Activated CD8-positive, alpha-beta memory T cell treated with anti-CD3 and anti-CD28 coated beads, Interleukin-2, amount 10 ng/mL, durations not matched to agents 7 days and 5 days (primary cell): ENCODE data around the gene ISG20L2. TPM values are rescaled to one million over a fixed set of nuclear protein-coding genes. Genes with fewer than 3 reads are reported as not detected.
"Not testable (repeated sequence)": the region's sequence is repeated elsewhere in the genome, so short reads cannot be mapped to it uniquely, and the experiment has no call there.

Source experiments
- ATAC-seq: fragments of 150-1000 bp; cut with Tn5 transposase; one replicate; pipeline ENCODE4 v1.10.0; 2021; ENCODE audit warnings: moderate library complexity
- CTCF ChIA-PET: fragments of 350-600 bp; sonication (Branson Sonifier 250); formaldehyde crosslinking; loops from one replicate; lab custom pipeline; 2021; ENCODE audit warnings: antibody characterized with exemption; lab: Charles Lee
- DNase-seq: peaks from one replicate; pipeline ENCODE4 v3.0.0-alpha.2; 2020
- H3K27ac Mint-ChIP-seq: one replicate; pipeline ENCODE4 v1.8.0; 2021; ENCODE audit warnings: mild to moderate bottlenecking, mixed read lengths
- H3K27me3 Mint-ChIP-seq: one replicate; pipeline ENCODE4 v1.8.0; 2021; ENCODE audit warnings: mixed read lengths
- H3K36me3 Mint-ChIP-seq: one replicate; pipeline ENCODE4 v1.8.0; 2021; ENCODE audit warnings: mild to moderate bottlenecking, mixed read lengths
- H3K4me1 Mint-ChIP-seq: one replicate; pipeline ENCODE4 v1.8.0; 2021; ENCODE audit warnings: mixed read lengths
- H3K4me3 Mint-ChIP-seq: one replicate; pipeline ENCODE4 v1.8.0; 2021; ENCODE audit warnings: mild to moderate bottlenecking, moderate library complexity, mixed read lengths
- H3K9me3 Mint-ChIP-seq: one replicate; pipeline ENCODE4 v1.8.0; 2022; ENCODE audit warnings: low read depth, mixed read lengths
- total RNA-seq, 2 experiments: library from RNA; stranded (reverse); gene quantifications; one replicate each; pipeline ENCODE4 v1.2.3, GENCODE V29; 2021

Gene ISG20L2
- total RNA-seq, 2 experiments from 2014 or later, result 56.0 to 70.3 TPM

DNA sequence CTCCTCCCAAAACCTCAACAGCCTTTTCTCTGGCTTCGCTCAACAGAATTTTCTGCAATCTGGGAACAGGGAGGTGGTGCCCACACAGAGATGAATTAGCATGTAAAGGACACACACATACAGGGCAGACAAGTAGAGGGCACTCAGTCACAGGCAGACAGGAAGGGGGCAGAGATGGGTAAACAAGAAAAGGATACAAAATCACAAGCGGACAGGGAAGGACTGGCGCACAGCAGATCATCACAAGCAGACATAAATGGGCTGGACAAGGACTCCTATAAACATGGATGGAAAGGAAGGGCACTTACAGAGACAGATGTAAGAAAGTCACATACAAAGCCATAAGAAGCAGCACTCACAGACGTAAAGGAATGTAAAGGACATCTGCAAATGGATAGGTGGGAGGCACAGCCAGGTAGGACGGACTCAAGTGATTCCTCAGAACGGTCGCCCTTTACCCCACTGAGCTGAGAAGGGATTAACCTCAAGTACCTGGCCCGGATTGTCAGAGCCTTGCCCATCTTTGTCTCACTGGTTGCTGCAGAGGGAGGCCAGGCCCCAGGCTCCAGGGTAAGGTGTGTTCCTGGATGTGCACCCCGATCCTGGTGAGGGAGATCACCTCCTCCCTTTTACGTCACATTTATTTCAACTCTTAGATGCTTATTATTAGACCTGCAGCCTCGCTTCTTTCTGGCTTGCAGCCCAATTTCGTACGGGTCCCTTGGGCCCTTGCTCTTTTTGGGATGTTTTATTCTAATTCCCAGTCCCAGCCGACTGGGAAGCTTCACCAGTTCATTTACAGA lies 37.9 kb upstream of the ISG20L2 start:
- Mint-ChIP-seq H3K4me1 (peaks cover 37% of the 10 kb centered on the region), H3K4me3 (no peak overlapping the region), H3K36me3 (peaks cover 21% of the 10 kb centered on the region), H3K27ac (no peak overlapping the region), H3K9me3 (no peaks in the 10 kb centered on the region), H3K27me3 (no peaks in the 10 kb centered on the region)
- ATAC-seq (peak; percentile 3), DNase-seq (no peak)
- CTCF ChIA-PET, result interaction anchor here (0.7 to 8.6 kb wide), 10 partner anchors 10 to 120 kb away, joined by 3 to 116 read pairs (median 6); partner anchors contain the start of genes HDGF, ISG20L2, METTL25B and MRPL24

DNA sequence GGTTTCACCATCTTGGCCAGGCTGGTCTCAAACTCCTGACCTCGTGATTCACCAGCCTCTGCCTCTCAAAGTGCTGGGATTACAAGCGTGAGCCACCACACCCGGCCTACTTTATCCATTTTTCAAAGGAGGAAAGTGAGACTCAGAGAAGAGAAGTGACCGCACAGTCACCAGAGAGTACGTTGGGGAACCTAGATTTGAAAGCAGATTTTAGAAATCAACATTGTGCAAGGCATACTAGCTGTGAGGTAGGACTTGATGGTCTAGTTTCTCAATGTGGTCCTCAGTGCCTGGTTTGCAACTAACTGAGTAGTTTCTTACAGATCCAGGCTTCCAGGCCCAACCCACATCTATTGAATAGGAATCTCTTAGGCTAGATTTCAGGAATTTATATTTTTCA lies 37.1 kb upstream of the ISG20L2 start:
- Mint-ChIP-seq H3K27ac (no peak overlapping the region), H3K36me3 (peaks cover 13% of the 10 kb centered on the region), H3K4me1 (peaks cover 30% of the 10 kb centered on the region), H3K27me3 (no peaks in the 10 kb centered on the region), H3K4me3 (no peak overlapping the region), H3K9me3 (no peaks in the 10 kb centered on the region)
- ATAC-seq (no peak), DNase-seq (no peak)
- CTCF ChIA-PET, result interaction anchor here (3.6 to 8.6 kb wide), 3 partner anchors 14 to 94 kb away, joined by 24 to 116 read pairs (median 28); partner anchors contain the start of genes HDGF, ISG20L2, METTL25B and NTRK1

DNA sequence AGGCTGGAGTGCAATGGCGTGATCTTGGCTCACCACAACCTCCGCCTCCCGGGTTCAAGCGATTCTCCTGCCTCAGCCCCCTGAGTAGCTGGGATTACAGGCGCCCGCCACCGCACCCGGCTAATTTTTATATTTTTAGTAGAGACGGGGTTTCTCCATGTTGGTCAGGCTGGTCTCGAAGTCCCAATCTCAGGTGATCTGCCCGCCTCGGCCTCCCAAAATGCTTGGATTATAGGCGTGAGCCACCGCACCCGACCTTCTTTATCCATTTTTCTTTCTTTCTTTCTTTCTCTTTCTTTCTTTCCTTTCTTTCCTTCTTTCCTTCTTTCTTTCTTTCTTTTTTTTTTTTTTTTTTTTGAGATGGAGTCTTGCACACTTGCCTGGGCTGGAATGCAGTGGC lies 36.6 kb upstream of the ISG20L2 start:
- H3K27me3 Mint-ChIP-seq, result not testable (repeated sequence)

DNA sequence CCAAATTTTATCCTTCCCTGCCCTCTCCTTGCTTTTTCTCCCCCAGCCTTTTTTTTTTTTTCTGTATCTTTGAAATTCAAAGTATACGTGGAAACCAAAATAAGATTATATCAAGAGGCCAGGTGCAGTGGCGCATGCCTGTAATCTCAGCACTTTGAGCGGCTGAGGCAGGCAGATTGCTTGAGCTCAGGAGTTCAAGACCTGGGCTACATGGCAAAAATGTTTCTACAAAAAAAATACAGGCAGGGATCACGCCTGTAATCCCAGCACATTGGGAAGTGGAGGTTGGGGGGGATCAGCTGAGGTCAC lies 32.2 kb upstream of the ISG20L2 start:
- DNase-seq, result no peak
- Mint-ChIP-seq H3K27ac (no peak overlapping the region), H3K4me3 (no peak overlapping the region), H3K27me3 (no peaks in the 10 kb centered on the region), H3K9me3 (no peaks in the 10 kb centered on the region), H3K36me3 (no peaks in the 10 kb centered on the region), H3K4me1 (peaks cover 6% of the 10 kb centered on the region)
- ATAC-seq, result no peak
- CTCF ChIA-PET, result interaction anchor here (0.6 to 1.4 kb wide), 3 partner anchors 35 to 314 kb away, joined by 3 read pairs; partner anchors contain the start of gene SH2D2A

More for the DNA sequence above, 36.6 kb upstream of the ISG20L2 start:
- H3K4me3 Mint-ChIP-seq, H3K27ac Mint-ChIP-seq, ATAC-seq, H3K36me3 Mint-ChIP-seq, DNase-seq, H3K9me3 Mint-ChIP-seq: not testable (repeated sequence)
- CTCF ChIA-PET, result interaction anchor here (0.7 to 8.6 kb wide), 2 partner anchors 28 to 37 kb away, joined by 4 to 116 read pairs; partner anchors contain the start of genes ISG20L2 and METTL25B
- peaks cover 24% of the 10 kb centered on the region for H3K4me1 Mint-ChIP-seq

DNA sequence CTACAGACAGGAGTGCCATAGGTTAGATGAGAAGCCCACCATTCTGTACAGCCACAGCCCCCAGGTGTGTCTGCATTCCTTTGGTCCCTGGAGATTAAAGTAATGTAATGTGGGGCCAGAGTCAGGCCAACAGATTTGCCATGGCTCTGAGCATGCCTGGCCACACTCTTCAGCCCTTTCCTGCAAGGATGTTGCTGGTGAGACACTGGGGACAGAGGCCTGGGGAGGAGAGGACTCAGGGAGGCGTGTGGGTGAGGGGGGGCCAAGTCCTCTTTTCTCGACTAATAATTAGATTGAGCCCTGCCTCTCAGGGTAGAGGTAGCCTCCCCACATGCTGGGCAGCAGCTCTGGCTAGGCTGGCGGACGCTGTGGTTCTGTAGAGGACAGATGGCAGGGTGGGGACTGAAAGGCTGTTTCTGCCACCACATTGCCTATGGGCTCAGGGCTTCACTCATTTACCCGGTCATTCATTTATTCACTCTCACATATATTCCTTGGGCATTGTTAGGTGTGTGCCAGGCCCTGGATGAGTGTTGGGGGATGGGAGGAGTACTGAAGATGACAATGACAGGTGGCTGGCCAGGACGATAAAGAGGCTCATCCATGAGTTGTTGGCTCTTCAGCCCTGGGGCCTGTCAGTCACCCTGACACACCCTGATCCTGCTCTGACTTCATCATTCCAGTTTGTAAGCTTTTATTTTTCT lies 31.7 kb upstream of the ISG20L2 start:
- Mint-ChIP-seq H3K4me3 (no peak overlapping the region), H3K36me3 (no peaks in the 10 kb centered on the region)
- CTCF ChIA-PET, result interaction anchor here (1.1 to 1.4 kb wide), 2 partner anchors 34 to 56 kb away, joined by 3 read pairs; partner anchors contain the start of gene SH2D2A

DNA sequence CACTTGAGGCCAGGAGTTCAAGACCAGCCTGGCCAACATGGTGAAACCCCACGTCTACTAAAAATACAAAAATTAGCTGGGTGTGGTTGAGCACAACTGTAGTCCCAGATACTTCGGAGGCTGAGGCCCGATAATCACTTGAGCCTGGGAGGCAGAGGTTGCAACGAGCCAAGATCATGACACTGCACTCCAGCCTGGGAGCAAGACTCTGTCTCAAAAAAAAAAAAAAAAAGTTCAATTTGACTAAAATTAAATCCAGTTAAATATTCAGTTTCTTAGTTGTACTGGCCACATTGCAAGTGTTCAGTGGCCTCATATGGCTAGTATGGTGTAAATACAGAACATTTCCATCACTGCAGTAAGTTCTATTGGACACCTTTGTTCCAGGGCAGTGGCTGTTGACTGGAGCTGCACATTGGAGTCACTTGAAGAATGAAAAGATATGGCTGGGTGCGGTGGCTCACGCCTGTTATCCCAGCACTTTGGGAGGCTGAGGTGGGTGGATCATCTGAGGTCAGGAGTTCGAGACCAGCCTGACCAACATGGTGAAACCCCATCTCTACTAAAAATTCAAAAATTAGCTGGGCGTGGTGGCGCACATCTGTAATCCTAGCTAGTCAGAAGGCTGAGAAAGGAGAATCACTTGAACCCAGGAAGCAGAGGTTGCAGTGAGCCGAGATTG lies 29.1 kb upstream of the ISG20L2 start:
- not testable (repeated sequence) for DNase-seq

More for the DNA sequence above, 31.7 kb upstream of the ISG20L2 start:
- no peak overlapping the region for H3K27ac Mint-ChIP-seq
- H3K27me3 Mint-ChIP-seq, result no peaks in the 10 kb centered on the region
- DNase-seq (no peak), ATAC-seq (no peak)
- H3K4me1 Mint-ChIP-seq, result peaks cover 4% of the 10 kb centered on the region
- H3K9me3 Mint-ChIP-seq, result no peaks in the 10 kb centered on the region

DNA sequence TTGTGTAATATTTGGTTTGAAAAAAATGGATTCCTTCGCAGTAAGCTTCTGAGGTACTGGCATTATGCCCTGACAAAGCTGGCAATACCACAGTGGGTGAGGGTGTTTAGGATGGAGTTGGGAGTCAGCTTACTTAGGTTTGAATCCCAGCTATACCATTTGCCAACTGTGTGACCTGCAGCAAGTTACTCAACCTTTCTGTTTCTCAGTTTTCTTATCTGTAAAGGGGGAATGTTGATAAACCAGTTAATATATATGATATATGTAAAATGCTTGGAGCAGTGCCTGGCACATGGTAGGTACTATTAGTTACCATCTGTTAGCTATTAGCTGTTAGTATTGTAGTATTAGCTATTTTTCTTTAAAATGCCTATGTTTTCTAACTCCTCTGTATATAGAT lies 27.8 kb upstream of the ISG20L2 start:
- H3K27ac Mint-ChIP-seq, result no peak overlapping the region
- no peaks in the 10 kb centered on the region for H3K9me3 Mint-ChIP-seq
- ATAC-seq, result no peak
- H3K4me1 Mint-ChIP-seq, result peaks cover 18% of the 10 kb centered on the region
- H3K27me3 Mint-ChIP-seq, result no peaks in the 10 kb centered on the region
- no peak overlapping the region for H3K4me3 Mint-ChIP-seq
- CTCF ChIA-PET, result interaction anchor here (0.7 to 2.1 kb wide), 8 partner anchors 9 to 332 kb away, joined by 3 to 17 read pairs (median 4); partner anchors contain the start of genes INSRR, NTRK1 and PRCC
- no peak for DNase-seq
- H3K36me3 Mint-ChIP-seq, result no peaks in the 10 kb centered on the region

More for the DNA sequence above, 29.1 kb upstream of the ISG20L2 start:
- CTCF ChIA-PET, result interaction anchor here (1.7 to 2.1 kb wide), 3 partner anchors 9 to 103 kb away, joined by 5 to 8 read pairs (median 5); partner anchors contain the start of genes NTRK1 and PRCC
- not testable (repeated sequence) for H3K36me3 Mint-ChIP-seq, H3K4me3 Mint-ChIP-seq, H3K27ac Mint-ChIP-seq, ATAC-seq, H3K9me3 Mint-ChIP-seq, H3K27me3 Mint-ChIP-seq
- H3K4me1 Mint-ChIP-seq, result peaks cover 14% of the 10 kb centered on the region

DNA sequence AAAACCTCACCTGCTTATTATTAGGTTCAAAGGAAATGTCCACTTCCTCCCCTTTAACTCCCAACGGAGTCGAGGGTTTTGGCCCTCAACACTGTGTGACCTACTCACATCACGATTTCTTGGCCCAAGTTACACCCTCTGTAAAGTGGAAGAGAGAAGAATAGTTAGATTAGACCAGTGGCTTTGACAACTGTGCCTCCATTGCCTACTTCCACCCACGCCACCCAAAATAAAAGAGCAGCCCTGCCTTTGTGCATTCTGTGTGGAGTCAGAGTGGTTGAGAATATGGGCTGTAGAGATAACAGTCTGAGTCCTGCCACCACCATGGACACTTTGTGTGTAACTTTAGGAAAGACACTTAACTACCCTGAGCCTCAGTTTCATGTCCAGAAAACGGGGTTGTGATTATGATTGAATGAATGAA lies 27.0 kb upstream of the ISG20L2 start:
- no peak overlapping the region for H3K27ac Mint-ChIP-seq
- H3K4me3 Mint-ChIP-seq, result no peak overlapping the region

DNA sequence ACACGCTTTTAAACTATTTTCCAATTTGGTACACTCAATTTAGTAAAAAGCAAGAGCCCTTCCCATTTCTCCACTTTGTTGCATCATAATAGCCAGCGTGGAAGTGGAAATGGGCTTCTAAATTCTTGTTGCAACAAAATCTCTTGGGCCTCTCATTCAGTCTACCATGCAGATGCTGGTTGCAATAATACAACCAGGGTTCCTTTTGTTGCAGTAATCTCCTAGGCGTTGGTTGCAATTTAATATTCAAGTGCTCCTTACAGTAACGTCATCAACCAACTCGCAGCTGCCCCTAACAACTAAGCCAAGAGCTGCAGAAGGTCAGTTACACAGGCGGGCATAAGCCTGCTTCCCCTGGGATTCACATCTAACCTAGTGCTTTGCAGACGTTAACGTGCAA lies 25.7 kb upstream of the ISG20L2 start:
- DNase-seq (no peak), ATAC-seq (no peak)
- peaks cover 13% of the 10 kb centered on the region for H3K36me3 Mint-ChIP-seq
- no peak overlapping the region for H3K27ac Mint-ChIP-seq
- CTCF ChIA-PET, result interaction anchor here (1.5 kb wide), 1 partner anchor 14 kb away, joined by 3 read pairs; no protein-coding TSS in a partner anchor
- peaks cover 26% of the 10 kb centered on the region for H3K4me1 Mint-ChIP-seq
- H3K4me3 Mint-ChIP-seq, result no peak overlapping the region
- no peaks in the 10 kb centered on the region for H3K27me3 Mint-ChIP-seq
- H3K9me3 Mint-ChIP-seq, result no peaks in the 10 kb centered on the region

More for the DNA sequence above, 27.0 kb upstream of the ISG20L2 start:
- Mint-ChIP-seq H3K27me3 (no peaks in the 10 kb centered on the region), H3K36me3 (peaks cover 2% of the 10 kb centered on the region), H3K4me1 (peaks cover 18% of the 10 kb centered on the region), H3K9me3 (no peaks in the 10 kb centered on the region)
- CTCF ChIA-PET, result interaction anchor here (1.2 to 2.1 kb wide), 4 partner anchors 13 to 83 kb away, joined by 3 to 17 read pairs (median 6); no protein-coding TSS in a partner anchor
- DNase-seq (no peak), ATAC-seq (no peak)

DNA sequence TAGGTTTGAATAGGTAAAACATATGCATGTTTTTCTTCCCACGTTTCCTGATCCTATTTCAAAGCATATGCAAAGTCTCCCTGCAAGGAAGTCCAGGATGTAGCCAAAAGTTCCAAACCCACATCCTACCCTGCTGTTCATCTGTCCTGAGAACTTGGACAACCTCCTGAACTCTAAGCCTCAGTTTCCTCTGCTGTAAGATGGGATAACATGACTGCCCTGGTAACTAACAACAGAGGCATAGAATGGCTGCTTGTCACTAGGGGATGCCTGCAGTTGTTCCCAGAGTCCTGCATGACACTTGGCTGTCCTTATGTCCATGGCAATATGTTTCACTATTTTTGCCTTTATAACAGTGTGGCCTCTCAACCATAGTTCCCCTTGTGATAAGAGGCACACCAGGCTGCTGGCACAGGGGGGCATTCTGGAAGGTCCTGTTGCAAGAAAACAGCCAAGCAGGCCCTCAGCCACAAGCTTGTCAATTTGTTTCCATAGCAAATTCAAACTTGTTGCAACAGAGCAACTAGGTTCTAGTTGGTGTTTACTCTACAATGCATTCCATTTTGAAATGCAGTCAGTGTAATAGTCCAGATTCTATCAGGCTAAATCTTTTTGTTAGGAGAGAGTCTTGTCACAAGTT lies 24.4 kb upstream of the ISG20L2 start:
- ATAC-seq (no peak), DNase-seq (no peak)
- H3K4me1 Mint-ChIP-seq, result peaks cover 34% of the 10 kb centered on the region
- H3K27ac Mint-ChIP-seq, result peak overlapping the region; percentile 93
- no peaks in the 10 kb centered on the region for H3K9me3 Mint-ChIP-seq
- peak overlapping the region; percentile 98 for H3K4me3 Mint-ChIP-seq
- peaks cover 14% of the 10 kb centered on the region for H3K36me3 Mint-ChIP-seq
- CTCF ChIA-PET, result interaction anchor here (1.4 to 4.0 kb wide), 8 partner anchors 11 to 107 kb away, joined by 4 to 71 read pairs (median 12); partner anchors contain the start of genes ISG20L2, METTL25B, MRPL24 and NTRK1
- no peaks in the 10 kb centered on the region for H3K27me3 Mint-ChIP-seq

DNA sequence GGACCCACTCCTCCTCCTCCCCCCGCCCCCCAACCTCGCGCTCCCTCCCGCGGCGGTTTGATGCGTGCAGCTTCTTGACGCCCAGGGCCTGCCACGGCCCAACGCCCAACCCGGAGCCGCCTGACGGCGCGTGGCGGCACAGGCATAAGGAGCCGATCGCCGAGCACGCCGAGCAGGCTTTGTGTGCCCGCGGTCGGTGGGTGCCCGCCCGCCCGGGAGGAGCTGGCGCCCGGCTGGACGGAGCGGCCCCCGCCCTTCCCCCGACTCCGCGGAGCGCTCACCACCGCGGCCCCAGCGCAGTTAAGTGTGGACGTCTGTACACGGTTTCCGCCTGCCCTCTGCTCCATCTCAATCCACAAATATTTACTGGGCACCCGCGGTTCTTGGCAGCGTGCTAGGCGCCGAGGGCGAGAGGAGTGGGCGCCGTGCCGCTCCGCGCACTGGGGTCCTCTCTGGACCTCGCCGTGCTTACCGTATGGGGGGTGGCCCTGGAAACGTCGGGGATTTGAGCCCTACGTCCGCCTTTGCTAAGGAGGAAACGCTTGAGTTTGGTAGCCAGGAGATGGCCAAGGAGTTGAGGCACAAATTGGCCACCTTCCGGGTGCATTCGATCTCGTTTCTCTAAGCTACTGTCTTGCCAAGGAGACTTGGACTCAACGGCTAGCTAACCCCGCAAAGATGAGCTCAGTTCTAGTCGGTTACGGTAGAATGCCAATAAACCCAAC lies 23.4 kb upstream of the ISG20L2 start:
- peak; percentile 84 for ATAC-seq
- Mint-ChIP-seq H3K4me3 (peak overlapping the region; percentile 98), H3K4me1 (peaks cover 43% of the 10 kb centered on the region), H3K36me3 (peaks cover 14% of the 10 kb centered on the region), H3K27ac (peak overlapping the region; percentile 93), H3K9me3 (no peaks in the 10 kb centered on the region), H3K27me3 (no peaks in the 10 kb centered on the region)
- CTCF ChIA-PET, result interaction anchor here (0.6 to 4.0 kb wide), 12 partner anchors 11 to 108 kb away, joined by 3 to 71 read pairs (median 6); partner anchors contain the start of genes ISG20L2, METTL25B, MRPL24 and NTRK1
- peak; percentile 98 for DNase-seq

DNA sequence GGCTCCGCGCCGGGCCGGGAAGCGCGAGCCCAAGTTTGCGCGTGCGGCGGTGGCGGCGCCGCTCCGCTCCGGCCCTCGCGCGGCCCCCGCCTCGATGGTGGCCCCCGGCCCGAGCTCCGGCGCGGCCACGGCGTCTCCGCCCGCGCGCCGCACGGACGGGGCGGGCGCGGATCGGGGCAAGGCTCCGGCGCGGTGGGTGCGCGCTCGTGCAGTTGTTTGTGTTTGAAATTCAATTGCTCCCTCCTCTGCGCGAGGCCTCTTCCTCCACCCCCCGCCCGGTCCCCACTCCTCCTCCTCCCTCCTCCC lies 22.8 kb upstream of the ISG20L2 start, which contains the start of gene HDGF:
Gene HDGF, minus strand, starts transcription at position 225 of the 306 bp plus-strand sequence. CDS start 246 bp downstream, outside the sequence.
- Mint-ChIP-seq H3K27ac (peak within 1 kb of the TSS; percentile 97), H3K27me3 (no peaks in the 10 kb centered on the region), H3K36me3 (peaks cover 16% of the 10 kb centered on the region), H3K4me1 (peaks cover 48% of the 10 kb centered on the region), H3K4me3 (peak within 1 kb of the TSS; percentile 98), H3K9me3 (no peaks in the 10 kb centered on the region)
- no peak for DNase-seq
- CTCF ChIA-PET, result interaction anchor here (0.6 to 4.0 kb wide), 8 partner anchors 10 to 109 kb away, joined by 3 to 71 read pairs (median 12); partner anchors contain the start of genes ISG20L2, METTL25B, MRPL24 and NTRK1
- no peak for ATAC-seq
